ENCODE results near the gene ST3GAL3.
"Not testable (repeated sequence)": the region's sequence is repeated elsewhere in the genome, so short reads cannot be mapped to it uniquely, and the experiment has no call there.

The ST3GAL3 gene

GRCh38 chr1:43760745-43761317 is 53.5 kb downstream of the ST3GAL3 start:
- DNase-seq, result no peak

GRCh38 chr1:43763497-43763973 is 56.2 kb downstream of the ST3GAL3 start:
- peak; percentile 45 for DNase-seq

GRCh38 chr1:43764581-43764980 is 57.2 kb downstream of the ST3GAL3 start:
- DNase-seq, result no peak

DNA sequence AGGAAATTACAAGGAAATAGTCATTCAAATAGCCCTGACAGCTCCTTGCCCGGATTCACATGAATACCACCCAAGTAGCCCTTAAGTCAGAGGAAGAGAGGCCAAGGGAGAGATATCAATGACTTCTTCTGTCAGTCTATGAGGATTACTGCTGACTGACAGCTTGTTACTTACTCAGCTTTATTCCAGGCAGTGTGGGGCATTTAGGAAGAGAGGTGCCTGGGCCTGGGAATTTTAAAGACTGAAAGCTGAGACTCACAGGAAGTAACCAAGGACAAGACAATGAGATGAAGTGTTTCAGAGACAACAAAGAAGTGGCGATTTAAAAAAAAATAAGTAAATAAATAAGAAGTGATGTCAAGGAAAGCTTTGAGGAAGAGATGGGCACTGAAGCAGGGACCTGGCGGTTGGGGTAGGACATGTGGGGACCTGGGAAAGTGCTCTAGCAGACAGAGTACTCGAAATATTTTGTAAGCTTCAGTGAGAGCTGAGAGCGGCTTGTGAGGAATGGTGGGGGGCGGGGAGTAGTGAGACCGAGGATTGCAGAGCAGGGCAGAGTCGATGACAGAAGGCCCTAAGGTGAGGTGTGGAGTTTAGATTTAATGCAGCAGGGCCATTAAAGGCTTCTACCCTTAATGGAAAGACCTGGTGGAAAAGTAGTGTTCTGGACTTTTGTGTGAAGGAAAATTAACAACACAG is 58.9 kb downstream of the ST3GAL3 start:
- no peak for DNase-seq

DNA sequence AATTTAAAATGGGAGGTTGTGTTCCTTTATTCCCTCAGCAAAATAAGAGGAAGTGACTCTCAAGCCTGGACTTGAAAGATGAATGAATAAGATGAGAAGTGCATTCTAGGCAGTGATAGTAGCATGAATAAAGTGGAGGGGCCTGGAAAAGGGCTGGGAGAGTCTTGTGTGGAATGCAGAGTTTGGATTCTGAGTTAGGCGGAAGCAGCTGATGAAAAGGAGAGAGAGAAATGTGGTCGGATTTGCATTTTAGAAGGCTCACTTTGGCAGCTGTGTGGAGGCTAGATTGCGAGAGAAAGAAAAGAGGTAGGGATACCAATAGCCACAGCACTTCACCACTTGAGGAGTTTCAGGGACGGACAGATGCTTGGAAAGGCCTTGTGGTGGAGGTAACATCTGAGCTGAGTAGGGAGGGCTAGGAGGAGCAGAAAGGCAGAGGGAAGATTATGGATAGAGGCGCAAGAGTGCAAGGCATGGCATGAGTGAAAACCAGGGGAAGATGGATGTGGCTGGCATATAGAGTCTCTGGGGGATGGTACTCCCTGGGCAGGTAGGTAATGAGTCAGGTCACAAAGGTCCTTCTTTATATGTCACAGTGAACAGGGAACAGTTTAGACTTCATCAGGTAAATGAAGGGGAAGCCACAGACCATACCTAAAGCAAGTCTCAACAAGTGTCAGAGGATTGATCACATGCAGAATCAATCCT is 59.6 kb downstream of the ST3GAL3 start:
- DNase-seq, result no peak

DNA sequence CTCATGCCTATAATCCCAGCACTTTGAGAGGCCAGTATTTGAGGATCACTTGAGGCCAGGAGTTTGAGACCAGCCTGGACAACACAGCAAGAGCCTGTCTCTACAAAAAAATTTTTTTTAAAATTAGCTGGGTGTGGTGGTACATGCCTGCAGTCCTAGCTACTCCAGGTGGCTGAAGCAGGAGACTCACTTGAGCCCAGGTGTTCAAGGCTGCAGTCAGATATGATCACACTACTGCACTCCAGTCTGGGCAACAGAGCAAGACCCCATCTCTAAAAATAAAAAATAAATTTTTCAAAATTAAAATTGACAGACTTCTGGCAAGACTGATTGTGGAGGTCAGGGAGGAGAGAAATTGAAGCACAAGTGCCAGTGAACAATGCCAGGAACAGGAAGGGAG is 60.8 kb downstream of the ST3GAL3 start:
- no peak for DNase-seq

GRCh38 chr1:43769350-43769908 is 62.1 kb downstream of the ST3GAL3 start:
- DNase-seq, result no peak

- DNase-seq, result no peak
Measured at GRCh38 chr1:43770111-43770510, 62.8 kb downstream of the ST3GAL3 start.

DNA sequence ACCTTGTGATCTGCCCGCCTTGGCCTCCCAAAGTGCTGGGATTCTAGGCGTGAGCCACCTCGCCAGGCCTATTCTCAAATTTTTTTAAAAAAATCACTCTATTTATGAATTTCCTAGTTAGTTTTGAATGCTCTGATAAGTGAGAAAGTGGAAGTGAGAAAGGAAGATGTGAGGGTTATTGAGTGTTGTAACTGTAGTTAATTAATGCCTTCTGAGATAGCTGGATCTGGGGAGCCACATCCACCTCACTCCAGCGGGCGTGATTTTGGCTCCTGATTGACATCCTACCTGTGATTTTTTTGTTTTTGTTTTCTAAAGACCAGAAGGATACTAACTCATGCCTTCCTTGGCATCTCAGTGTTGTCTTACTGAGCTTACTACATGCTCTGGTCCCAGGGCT is 65.6 kb downstream of the ST3GAL3 start:
- DNase-seq, result no peak

DNA sequence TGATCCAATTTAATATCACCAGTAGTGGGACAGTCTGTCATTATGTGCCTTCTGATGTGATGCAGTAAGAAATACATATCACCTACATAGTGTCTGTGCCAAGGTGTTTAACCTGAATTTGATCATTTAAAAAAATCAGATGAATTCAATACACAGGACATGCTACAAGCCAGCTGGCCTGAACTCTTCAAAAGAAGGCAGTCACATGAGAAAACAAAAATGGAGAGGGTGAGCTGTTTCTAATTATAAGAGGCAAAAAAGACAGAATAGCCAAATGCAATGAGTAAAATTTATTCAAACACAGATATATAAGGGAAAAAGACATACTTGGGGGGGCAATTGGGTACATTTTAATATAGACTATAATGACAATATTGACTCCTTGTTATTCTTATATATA is 66.5 kb downstream of the ST3GAL3 start:
- DNase-seq, result no peak

DNA sequence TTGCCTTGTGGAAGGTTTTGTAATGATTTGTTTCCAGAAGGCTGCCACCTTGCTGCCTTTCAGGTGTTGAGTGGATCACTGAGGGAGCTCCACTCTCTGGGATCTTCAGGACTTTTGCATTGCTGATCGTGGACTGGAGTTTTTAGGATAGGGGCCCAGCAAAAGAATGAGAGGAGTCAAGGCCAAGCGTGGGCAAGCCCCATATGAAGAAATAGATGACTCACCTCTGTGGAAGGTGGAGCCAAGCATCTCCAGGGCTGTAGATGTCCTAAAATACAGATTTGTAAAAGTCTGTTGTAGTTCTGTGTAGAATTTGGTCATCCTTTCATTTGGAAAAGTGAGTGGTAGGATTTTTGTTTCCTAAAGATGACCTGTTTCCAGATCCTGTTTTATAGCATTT is 67.0 kb downstream of the ST3GAL3 start:
- no peak for DNase-seq

- DNase-seq, result no peak
Measured at GRCh38 chr1:43776043-43776761, 68.9 kb downstream of the ST3GAL3 start.

DNA sequence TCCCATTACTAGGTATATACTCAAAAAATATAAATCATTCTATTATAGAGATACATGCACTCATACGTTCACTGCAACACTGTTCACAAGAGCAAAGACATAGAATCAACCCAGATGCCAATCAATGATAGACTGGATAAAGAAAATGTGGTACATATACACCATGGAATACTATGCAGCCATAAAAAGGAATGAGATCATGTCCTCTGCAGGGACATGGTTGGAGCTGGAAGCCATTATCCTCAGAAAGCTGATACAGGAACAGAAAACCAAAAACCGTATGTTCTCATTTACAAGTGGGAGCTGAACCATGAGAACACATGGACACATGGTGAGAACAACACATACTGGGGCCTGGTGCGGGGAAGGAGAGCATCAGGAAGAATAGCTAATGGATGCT is 70.6 kb downstream of the ST3GAL3 start:
- not testable (repeated sequence) for DNase-seq

GRCh38 chr1:43779266-43779665 is 71.9 kb downstream of the ST3GAL3 start:
- DNase-seq, result no peak

GRCh38 chr1:43779805-43780403 is 72.6 kb downstream of the ST3GAL3 start:
- no peak for DNase-seq

DNA sequence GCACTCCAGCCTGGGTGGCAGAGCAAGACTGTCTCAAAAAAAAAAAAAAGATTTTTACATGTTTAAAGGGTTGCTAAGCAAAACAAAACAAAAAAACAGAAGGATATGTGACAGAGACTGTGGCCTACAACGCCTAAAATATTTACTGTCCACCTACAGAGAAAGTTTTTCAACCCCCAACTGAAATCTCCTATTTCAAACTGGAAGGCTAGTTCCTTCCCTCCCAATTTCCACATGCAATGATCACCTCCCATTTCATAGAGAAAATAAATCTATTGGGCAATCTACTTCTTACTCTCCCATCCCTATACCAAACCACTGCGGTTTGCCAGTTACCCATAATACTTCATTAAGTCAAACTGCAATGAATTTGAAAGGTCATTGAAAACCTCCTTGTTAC is 74.2 kb downstream of the ST3GAL3 start:
- no peak for DNase-seq

DNA sequence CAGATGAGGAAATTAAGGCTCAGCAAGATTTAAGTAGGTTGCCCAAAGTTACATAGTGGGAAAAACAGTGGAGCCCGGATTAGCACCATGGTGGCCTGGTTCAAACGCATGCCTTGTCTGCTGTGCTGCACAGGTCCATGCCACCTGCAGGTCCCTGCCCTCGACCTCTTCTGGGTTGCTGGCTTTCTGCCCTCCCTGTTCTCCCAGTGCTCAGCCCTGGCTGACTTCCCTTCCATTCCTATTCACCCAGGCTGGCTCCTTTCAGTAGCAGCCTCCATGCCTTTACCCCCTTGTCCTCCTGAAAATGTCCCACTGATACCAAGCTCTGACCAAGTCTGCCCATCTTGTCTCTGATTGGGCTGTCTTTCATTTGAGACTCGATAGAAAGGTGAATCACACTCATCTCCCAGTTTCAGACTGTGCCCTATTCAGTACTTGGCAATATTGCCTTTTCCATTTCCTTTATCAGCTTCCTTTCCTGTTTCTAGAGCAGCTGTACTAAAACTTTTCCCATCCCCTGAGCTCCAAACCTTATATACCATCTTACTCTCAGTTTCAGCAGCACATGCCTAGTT is 75.8 kb downstream of the ST3GAL3 start:
- no peak for DNase-seq

GRCh38 chr1:43783671-43784205 is 76.4 kb downstream of the ST3GAL3 start:
- DNase-seq, result no peak

DNA sequence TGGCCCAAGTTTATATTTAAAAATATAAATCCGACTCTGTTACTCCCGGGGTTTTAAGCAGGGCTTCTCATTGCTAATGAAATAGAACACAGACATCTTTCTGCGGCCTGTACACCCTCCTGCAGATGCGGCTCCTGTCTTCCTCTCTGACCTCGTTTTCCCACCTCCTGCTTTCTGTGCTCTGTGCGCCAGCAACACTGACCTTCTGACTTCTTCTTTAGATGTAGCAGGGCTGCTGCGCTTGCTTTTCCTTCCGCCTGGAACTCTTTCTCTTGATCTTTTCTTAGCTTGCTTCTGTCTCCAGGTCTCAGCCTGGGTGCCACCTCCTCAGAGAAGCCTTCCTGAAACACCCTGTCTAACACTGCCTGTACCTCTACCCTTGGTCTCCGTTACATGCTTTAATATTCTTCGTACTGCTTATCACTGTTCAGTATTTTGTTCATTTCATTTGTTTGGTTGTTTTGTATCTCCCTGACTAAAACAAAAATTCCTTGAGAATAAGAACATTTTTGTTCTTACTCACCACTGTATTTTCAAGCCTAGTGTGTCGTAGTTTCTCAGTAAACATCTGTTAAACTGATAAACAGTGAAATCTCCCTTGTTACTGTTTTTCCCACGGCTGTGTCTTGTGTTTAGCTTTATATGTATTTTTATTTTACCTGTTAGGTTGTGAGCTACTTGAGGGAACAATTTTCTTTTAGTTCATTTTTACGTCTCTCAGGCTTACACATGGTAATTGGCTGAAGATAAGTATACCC is 79.0 kb downstream of the ST3GAL3 start:
- no peak for DNase-seq

GRCh38 chr1:43786960-43787359 is 79.6 kb downstream of the ST3GAL3 start:
- no peak for DNase-seq
